K562 (cell line): ENCODE results near the gene ANXA7. TPM values are rescaled to one million over a fixed set of nuclear protein-coding genes. Genes with fewer than 3 reads are reported as not detected.

ENCODE experiments used
- ATAC-seq: fragments of 200-7000 bp; cut with Tn5 transposase; 3 replicates; pipeline ENCODE4 v1.9.1; 2020; ENCODE audit warnings: moderate library complexity
- BruUV-seq: library from RNA; stranded (reverse); fragments of 400-500 nt; replicated peaks from 2 replicates; lab custom pipeline; 2021; lab: Mats Ljungman, UMichigan
- CTCF ChIA-PET: fragments of 300-600 bp; formaldehyde crosslinking; extraction: SDS; loops from one replicate; lab custom pipeline; 2021; ENCODE audit warnings: low intra/inter-chr PET ratio; lab: Yijun Ruan, JAX
- POLR2A ChIA-PET: fragments of 300-600, 350-650 bp; sonication (Branson Sonifier 250); formaldehyde crosslinking; extraction: SDS; loops from one replicate; lab custom pipeline; 2021; ENCODE audit warnings: antibody characterized with exemption, inconsistent platforms; lab: Yijun Ruan, JAX
- DNase-seq, 4 experiments: peaks; one replicate each; pipeline versions ENCODE4 v3.0.0 to v3.0.0-alpha.2; 2011 to 2018; ENCODE audit warnings: low spot score in 3 of 4, mixed read lengths in 3 of 4; ENCODE audit errors: extremely low read depth in 1 of 4
- FAIRE-seq: peaks from 2 replicates; lab custom pipeline; 2011; peaks lifted over from hg19 to GRCh38; lab: Jason Lieb, UNC
- H2AFZ ChIP-seq: 2 replicates; pipeline ENCODE4 v1.6.0; 2011; ENCODE audit warnings: low read depth, low read length, control low read depth, inconsistent platforms
- H3K27ac ChIP-seq: fragments of 200-600 bp; 3 replicates; pipeline ENCODE4 v1.8.0; 2011; ENCODE audit warnings: low read depth, mild to moderate bottlenecking, control low read depth, inconsistent platforms, low read length, moderate library complexity, mixed read lengths; ENCODE audit errors: extremely low read depth
- H3K27me3 ChIP-seq, 2 experiments: fragments of 300-600 bp in 1 of 2; 2 replicates in 1 of 2; 3 replicates in 1 of 2; pipeline versions ENCODE4 v1.6.0 to v1.8.0; 2011; ENCODE audit warnings: inconsistent platforms in 2 of 2, low read length in 2 of 2, mild to moderate bottlenecking in 1 of 2, mixed read lengths in 1 of 2, moderate library complexity in 1 of 2; ENCODE audit not compliant: control insufficient read depth in 2 of 2, insufficient read depth in 2 of 2
- H3K36me3 ChIP-seq: fragments of 300-600 bp; 3 replicates; pipeline ENCODE4 v1.8.0; 2011; ENCODE audit warnings: mild to moderate bottlenecking, low read length, inconsistent platforms; ENCODE audit not compliant: control insufficient read depth, insufficient read depth
- H3K4me1 ChIP-seq, 2 experiments: fragments of 200-600 bp in 1 of 2; replicated peaks in 1 of 2; 2 replicates in 1 of 2; 3 replicates in 1 of 2; pipeline versions ENCODE4 v1.5.1 to v1.8.0; 2011; ENCODE audit warnings: inconsistent platforms in 2 of 2, low read length in 2 of 2, mild to moderate bottlenecking in 1 of 2, mixed read lengths in 1 of 2, moderate library complexity in 1 of 2; ENCODE audit not compliant: control insufficient read depth in 2 of 2, insufficient read depth in 2 of 2
- H3K4me2 ChIP-seq: 2 replicates; pipeline ENCODE4 v1.6.1; 2011; ENCODE audit warnings: low read length, control low read depth, inconsistent platforms, mixed read lengths; ENCODE audit not compliant: insufficient read depth
- H3K4me3 ChIP-seq: fragments of 200-600 bp; sonication (generic), shearing (Covaris generic); 2 replicates; pipeline ENCODE4 v1.5.1; 2016; ENCODE audit warnings: control low read depth, inconsistent platforms
- H3K79me2 ChIP-seq: fragments of 200-600 bp; 3 replicates; pipeline ENCODE4 v1.8.0; 2011; ENCODE audit warnings: low read length, inconsistent platforms; ENCODE audit not compliant: control insufficient read depth, insufficient read depth
- H3K9ac ChIP-seq, 2 experiments: 2 replicates each; pipeline versions ENCODE4 v1.6.0 to v1.6.1; 2011; ENCODE audit warnings: low read depth in 2 of 2, low read length in 2 of 2, control low read depth in 1 of 2, inconsistent platforms in 1 of 2, mild to moderate bottlenecking in 1 of 2, mixed read lengths in 1 of 2; ENCODE audit not compliant: insufficient read depth in 1 of 2
- H3K9me1 ChIP-seq: one replicate; pipeline ENCODE4 v1.6.0; 2011; ENCODE audit warnings: inconsistent platforms, mild to moderate bottlenecking, low read length, moderate library complexity; ENCODE audit not compliant: control insufficient read depth, insufficient read depth
- H3K9me3 ChIP-seq: replicated peaks from 2 replicates; pipeline ENCODE4 v1.5.1; 2011; ENCODE audit warnings: low read depth, low read length, inconsistent platforms; ENCODE audit not compliant: control insufficient read depth, insufficient read depth
- H4K20me1 ChIP-seq: replicated peaks from 2 replicates; pipeline ENCODE4 v1.6.1; 2011; ENCODE audit warnings: low read length, inconsistent platforms, mixed read lengths; ENCODE audit not compliant: control insufficient read depth, insufficient read depth
- CSDE1 ChIP-seq, 2 experiments: fragments of 450-650 bp; IDR thresholded peaks; 2 replicates each; pipeline ENCODE4 v1.6.1; 2016; ENCODE audit warnings: mild to moderate bottlenecking in 1 of 2
- FIP1L1 ChIP-seq: fragments of 200-400 bp; formaldehyde crosslinking; IDR thresholded peaks from 2 replicates; pipeline ENCODE4 v1.6.1; 2018; ENCODE audit warnings: mild to moderate bottlenecking, low read depth, low read length; ENCODE audit not compliant: poor library complexity, severe bottlenecking
- KLF13 ChIP-seq: fragments of 450-650 bp; IDR thresholded peaks from 2 replicates; pipeline ENCODE4 v1.6.1; 2016; ENCODE audit warnings: missing genetic modification characterization, low read depth, mild to moderate bottlenecking, missing compliant biosample characterization, moderate library complexity, borderline replicate concordance
- MTA1 ChIP-seq: fragments of 450-650 bp; IDR thresholded peaks from 2 replicates; pipeline ENCODE4 v1.6.1; 2017; ENCODE audit warnings: borderline replicate concordance
- NONO ChIP-seq, 2 experiments: fragments of 200-400 bp in 1 of 2; fragments of 450-650 bp in 1 of 2; formaldehyde crosslinking in 1 of 2; IDR thresholded peaks; 2 replicates each; pipeline ENCODE4 v1.6.1; 2017; ENCODE audit warnings: low read depth in 2 of 2, mild to moderate bottlenecking in 2 of 2, moderate library complexity in 2 of 2, low read length in 1 of 2
- PHF21A ChIP-seq: fragments of 450-650 bp; IDR thresholded peaks from 2 replicates; pipeline ENCODE4 v1.6.1; 2017; ENCODE audit warnings: low read depth, borderline replicate concordance
- RAD51 ChIP-seq: fragments of 450-650 bp; IDR thresholded peaks from 2 replicates; pipeline ENCODE4 v1.7.1; 2016; ENCODE audit warnings: low read depth, mild to moderate bottlenecking, borderline replicate concordance
- ZNF165 ChIP-seq: fragments of 250-450 bp; sonication (Bioruptor Pico); IDR thresholded peaks from 2 replicates; pipeline ENCODE4 v1.4.0; 2020; ENCODE audit warnings: borderline replicate concordance
- ZNF717 ChIP-seq: fragments of 250-450 bp; sonication (Bioruptor Pico); IDR thresholded peaks from 2 replicates; pipeline ENCODE4 v1.5.0; 2021
- WGBS: fragments of 100-300 bp; shearing (Covaris generic); methylation state at CpG from one replicate; pipeline ENCODE4 v1.1.6; 2016; ENCODE audit warnings: low coverage, mixed read lengths; ENCODE audit not compliant: insufficient coverage; ENCODE audit errors: missing lambda C conversion rate; 5-methylcytosine and 5-hydroxymethylcytosine counted together
- in situ Hi-C: fragments of 300-500 bp; cut with MboI; formaldehyde crosslinking; loops from 4 replicates; pipeline ENCODE4 v1.15.0; 2018; ENCODE audit warnings: inconsistent platforms, mixed read lengths
- intact Hi-C: fragments of 100-400 bp; cut with micrococcal nuclease; formaldehyde crosslinking; loops from 2 replicates; pipeline ENCODE4 v1.14.2; 2022
- polyA plus RNA-seq, 8 experiments: library from polyadenylated mRNA; depleted of rRNA in 4 of 8; stranded (reverse) in 5 of 8; unstranded in 3 of 8; fragments of >200 nt; fragmentation: Nextera tagmentation in 2 of 8; fragmentation: Illumina TruSeq in 1 of 8; extraction: Ambion mirVana in 2 of 8; extraction: Trizol in 1 of 8; gene quantifications; 2 replicates each; pipeline versions ENCODE4 v1.2.1 to v1.2.3, GENCODE V29; 2011 to 2014; ENCODE audit warnings: inconsistent platforms in 1 of 8, missing spikeins in 1 of 8
- total RNA-seq, 7 experiments: library from RNA; depleted of rRNA in 6 of 7; stranded (reverse); fragments of >200 nt in 6 of 7; fragmentation: Illumina TruSeq in 2 of 7; extraction: Trizol in 2 of 7; gene quantifications; 2 replicates each; pipeline versions ENCODE4 v1.2.1 to v1.2.3, GENCODE V29; 2011 to 2021; ENCODE audit warnings: low replicate concordance in 1 of 7
- TF ChIP-seq, protein P1 (sequence below): fragments of 450-650 bp; formaldehyde crosslinking; IDR thresholded peaks from 2 replicates; pipeline ENCODE4 v1.4.0; 2020; ENCODE audit warnings: mild to moderate bottlenecking, moderate library complexity
- TF ChIP-seq, protein P2 (sequence below): fragments of 250-450 bp; sonication (Bioruptor Pico); IDR thresholded peaks from 2 replicates; pipeline ENCODE4 v1.4.0; 2020; ENCODE audit warnings: mild to moderate bottlenecking, moderate library complexity
- TF ChIP-seq, protein P3 (sequence below): fragments of 450-650 bp; conservative IDR thresholded peaks from 2 replicates; pipeline ENCODE4 v1.6.1; 2016; ENCODE audit warnings: missing genetic modification characterization, low read depth, mild to moderate bottlenecking, missing compliant biosample characterization, moderate library complexity

ANXA7 gene
- total and polyA plus RNA-seq, 9 of the 15 experiments (the other 6 are each of a cell fraction or from before 2014, with no cell fraction given) = 81.6 to 157 (median 122) TPM

DNA sequence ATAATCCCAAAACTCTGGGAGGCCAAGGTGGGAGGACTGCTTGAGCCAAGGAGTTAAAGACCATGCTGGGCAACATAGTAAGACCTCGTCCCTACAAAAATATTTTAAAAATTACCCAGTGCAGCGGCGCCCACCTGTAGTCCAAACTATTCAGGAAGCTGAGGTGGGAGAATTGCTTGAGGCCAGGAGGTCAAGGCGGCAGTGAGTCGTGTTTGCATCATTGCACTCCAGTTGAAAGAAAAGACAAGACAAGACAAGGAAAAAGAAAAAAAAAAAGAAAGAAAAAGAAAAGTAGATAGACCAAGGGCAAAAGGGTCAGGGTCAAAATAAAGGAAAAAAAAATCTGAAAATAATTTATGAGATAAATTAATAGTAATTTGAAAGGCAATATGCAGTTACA is 5.8 kb downstream of the ANXA7 start:
- CTCF ChIA-PET = no interaction called here
- in situ Hi-C loops = no loop called here
- Histone ChIP-seq H3K9me1 (no peaks in the 10 kb centered on the region), H4K20me1 (peaks cover 21% of the 10 kb centered on the region), H3K27ac (no peak overlapping the region), H3K27me3 (no peaks in the 10 kb centered on the region), H3K4me3 (no peak overlapping the region), H3K9ac (no peak overlapping the region), H3K4me2 (no peak overlapping the region), H2AFZ (no peak overlapping the region), H3K9me3 (no peaks in the 10 kb centered on the region), H3K79me2 (peaks cover 98% of the 10 kb centered on the region), H3K36me3 (peaks cover 13% of the 10 kb centered on the region; the same call in 2 of the 3 replicates), H3K4me1 (peaks cover 20 to 25% of the 10 kb centered on the region in 2 experiments)
- intact Hi-C loops = loop anchor here (10.0 kb wide), 1 partner anchor 237 kb away; the partner anchor contains the start of gene MYOZ1
- no TSS peak for BruUV-seq
- FAIRE-seq = no peak
- POLR2A ChIA-PET = interaction anchor here (0.8 to 1.0 kb wide), 3 partner anchors 156 to 163 kb away, joined by 3 to 5 read pairs (median 3); partner anchors contain the start of gene DNAJC9
- WGBS = 59% methylated on average over 5 of the region's 5 CpGs
- DNase-seq = no peak
- no peak for ATAC-seq
- no peak for TF ChIP-seq PHF21A
- TF ChIP-seq CSDE1 (IDR thresholded peaks at IDR 0.05) = no peak
- TF ChIP-seq RAD51 = no peak
- no peak for TF ChIP-seq NONO (IDR thresholded peaks at IDR 0.05; ENCODE audit: low read depth in 2 of 2, low read length in 1 of 2)
- no peak for TF ChIP-seq FIP1L1
- TF ChIP-seq KLF13 = no peak
- TF ChIP-seq ZNF717 (CRISPR knock-in tag) = no peak
- TF ChIP-seq MTA1 = no peak
- TF ChIP-seq, protein P1, sequence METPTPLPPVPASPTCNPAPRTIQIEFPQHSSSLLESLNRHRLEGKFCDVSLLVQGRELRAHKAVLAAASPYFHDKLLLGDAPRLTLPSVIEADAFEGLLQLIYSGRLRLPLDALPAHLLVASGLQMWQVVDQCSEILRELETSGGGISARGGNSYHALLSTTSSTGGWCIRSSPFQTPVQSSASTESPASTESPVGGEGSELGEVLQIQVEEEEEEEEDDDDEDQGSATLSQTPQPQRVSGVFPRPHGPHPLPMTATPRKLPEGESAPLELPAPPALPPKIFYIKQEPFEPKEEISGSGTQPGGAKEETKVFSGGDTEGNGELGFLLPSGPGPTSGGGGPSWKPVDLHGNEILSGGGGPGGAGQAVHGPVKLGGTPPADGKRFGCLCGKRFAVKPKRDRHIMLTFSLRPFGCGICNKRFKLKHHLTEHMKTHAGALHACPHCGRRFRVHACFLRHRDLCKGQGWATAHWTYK (CRISPR knock-in tag) = no peak
- TF ChIP-seq ZNF165 (CRISPR knock-in tag) = no peak
- TF ChIP-seq, protein P2, sequence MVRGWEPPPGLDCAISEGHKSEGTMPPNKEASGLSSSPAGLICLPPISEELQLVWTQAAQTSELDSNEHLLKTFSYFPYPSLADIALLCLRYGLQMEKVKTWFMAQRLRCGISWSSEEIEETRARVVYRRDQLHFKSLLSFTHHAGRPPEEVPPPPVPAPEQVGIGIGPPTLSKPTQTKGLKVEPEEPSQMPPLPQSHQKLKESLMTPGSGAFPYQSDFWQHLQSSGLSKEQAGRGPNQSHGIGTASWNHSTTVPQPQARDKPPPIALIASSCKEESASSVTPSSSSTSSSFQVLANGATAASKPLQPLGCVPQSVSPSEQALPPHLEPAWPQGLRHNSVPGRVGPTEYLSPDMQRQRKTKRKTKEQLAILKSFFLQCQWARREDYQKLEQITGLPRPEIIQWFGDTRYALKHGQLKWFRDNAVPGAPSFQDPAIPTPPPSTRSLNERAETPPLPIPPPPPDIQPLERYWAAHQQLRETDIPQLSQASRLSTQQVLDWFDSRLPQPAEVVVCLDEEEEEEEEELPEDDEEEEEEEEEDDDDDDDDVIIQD = no peak
- TF ChIP-seq, protein P3, sequence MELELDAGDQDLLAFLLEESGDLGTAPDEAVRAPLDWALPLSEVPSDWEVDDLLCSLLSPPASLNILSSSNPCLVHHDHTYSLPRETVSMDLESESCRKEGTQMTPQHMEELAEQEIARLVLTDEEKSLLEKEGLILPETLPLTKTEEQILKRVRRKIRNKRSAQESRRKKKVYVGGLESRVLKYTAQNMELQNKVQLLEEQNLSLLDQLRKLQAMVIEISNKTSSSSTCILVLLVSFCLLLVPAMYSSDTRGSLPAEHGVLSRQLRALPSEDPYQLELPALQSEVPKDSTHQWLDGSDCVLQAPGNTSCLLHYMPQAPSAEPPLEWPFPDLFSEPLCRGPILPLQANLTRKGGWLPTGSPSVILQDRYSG = no peak
